Spleen (tissue), 11 donors: ENCODE data around the gene UBE2L3. TPM values are rescaled to one million over a fixed set of nuclear protein-coding genes. Genes with fewer than 3 reads are reported as not detected.

ENCODE experiments used
- microRNA-seq, 3 donors: library from miRNA; unstranded; fragments of <30 nt; microRNA quantifications; one replicate each; pipeline versions ENCODE4 to v1.1.0, GENCODE V29; 2019 to 2020
- polyA plus RNA-seq, 3 donors: library from polyadenylated mRNA; stranded (reverse); fragments of 200-250 nt; gene quantifications; one replicate each; pipeline ENCODE4 v1.2.1, GENCODE V29; 2013
- small RNA-seq, 4 donors: library from RNA; depleted of rRNA; stranded (forward); fragments of <200 nt; gene quantifications; one replicate each; pipeline ENCODE3, GENCODE V24; 2016
- total RNA-seq, 7 donors: library from RNA; depleted of rRNA in 3 of 7; stranded (reverse); fragments of >200 nt in 3 of 7; fragmentation: NEBNext Ultra II Directional in 4 of 7; extraction: Animal tissue kit (Norgen Biotek cat#: 25700) in 4 of 7; gene quantifications; one replicate each; pipeline versions ENCODE4 v1.1.0 to v1.2.1, GENCODE V29; 2016 to 2021
- donor health status: healthy with polysubstance abuse.
- donor health status: DM: no; HTN: no; CAD: no; lungs with moderate emphysema.
- donor health status: DM: no; HTN: no; CAD: no.
- donor health status: Bipolar disorder and iron deficiency.
- donor health status: healthy.
- donor health status: DM: no; HTN: no; CAD: no.
- donor health status: DM: yes; HTN: yes; CAD: no.

The UBE2L3 gene
- total and polyA plus RNA-seq, 10 donors, result 36.2 to 69.3 (median 45.2) TPM

Small RNA genes lying within 50 kb of the gene (microRNA-seq; reads per million reads assigned to microRNA genes)
- gene MIR130B (274 to 392 (median 375) reads per million in 3 donors), gene MIR301B (0.57 to 5.1 (median 2.5) reads per million in 3 donors)

Small RNA genes lying within 50 kb of the gene (small RNA-seq; reads per million reads assigned to genes)
- 0.49 to 1.0 (median 0.55) reads per million in 4 donors for gene MIR301B
- gene RF00492, result 0 reads per million in 4 donors
- 0 reads per million in 4 donors for gene RN7SKP221

Other genes with a start within 250 kb of the UBE2L3 start
- 1 to 10 TPM in 1 of 7 donors, under 1 TPM in 4, not detected in 2; 0.34 to 1.1 (median 0.69) TPM for gene RIMBP3B, start 184.0 kb upstream of the UBE2L3 start, total RNA-seq
- gene RIMBP3B, start 184.0 kb upstream of the UBE2L3 start, polyA plus RNA-seq, result under 1 TPM; 0.07 to 0.44 (median 0.10) TPM
- 1 to 10 TPM; 5.0 to 7.6 (median 6.3) TPM for gene HIC2, start 150.3 kb upstream of the UBE2L3 start, total RNA-seq
- 1 to 10 TPM in 1 of 3 donors, under 1 TPM in 2; 0.67 to 2.5 (median 0.74) TPM for gene HIC2, start 150.3 kb upstream of the UBE2L3 start, polyA plus RNA-seq
- gene TMEM191C, start 100.3 kb upstream of the UBE2L3 start, total RNA-seq, result 1 to 10 TPM in 6 of 7 donors, under 1 TPM in 1; 0.94 to 3.2 (median 2.3) TPM
- 1 to 10 TPM; 4.0 to 6.6 (median 5.8) TPM for gene TMEM191C, start 100.3 kb upstream of the UBE2L3 start, polyA plus RNA-seq
- gene RIMBP3C, start 16.3 kb upstream of the UBE2L3 start, total RNA-seq, result 1 to 10 TPM in 2 of 7 donors, under 1 TPM in 3, not detected in 2; 0.34 to 2.0 (median 0.83) TPM
- gene RIMBP3C, start 16.3 kb upstream of the UBE2L3 start, polyA plus RNA-seq, result under 1 TPM; 0.03 to 0.19 (median 0.13) TPM
- gene YDJC, start 62.3 kb downstream of the UBE2L3 start, total RNA-seq, result 10 to 100 TPM; 19.0 to 35.0 (median 23.8) TPM
- gene YDJC, start 62.3 kb downstream of the UBE2L3 start, polyA plus RNA-seq, result 10 to 100 TPM; 41.0 to 54.3 (median 44.6) TPM
- under 1 TPM; 0.24 to 0.66 (median 0.51) TPM for gene CCDC116, start 65.0 kb downstream of the UBE2L3 start, total RNA-seq
- under 1 TPM; 0.45 to 0.63 (median 0.47) TPM for gene CCDC116, start 65.0 kb downstream of the UBE2L3 start, polyA plus RNA-seq
- 10 to 100 TPM; 27.9 to 51.9 (median 36.0) TPM for gene SDF2L1, start 74.6 kb downstream of the UBE2L3 start, total RNA-seq
- 10 to 100 TPM; 16.6 to 43.9 (median 32.9) TPM for gene SDF2L1, start 74.6 kb downstream of the UBE2L3 start, polyA plus RNA-seq
- gene PPIL2, start 98.3 kb downstream of the UBE2L3 start, total RNA-seq, result 10 to 100 TPM; 43.2 to 71.5 (median 54.9) TPM
- 10 to 100 TPM; 23.7 to 51.8 (median 39.1) TPM for gene PPIL2, start 98.3 kb downstream of the UBE2L3 start, polyA plus RNA-seq
- gene YPEL1, start 168.1 kb downstream of the UBE2L3 start, total RNA-seq, result 10 to 100 TPM in 5 of 7 donors, 1 to 10 TPM in 2; 6.9 to 21.3 (median 14.6) TPM
- 1 to 10 TPM; 4.8 to 6.4 (median 5.4) TPM for gene YPEL1, start 168.1 kb downstream of the UBE2L3 start, polyA plus RNA-seq